ENCODE results near the gene TTL.
"Not testable (repeated sequence)": the region's sequence is repeated elsewhere in the genome, so short reads cannot be mapped to it uniquely, and the experiment has no call there.

Gene TTL

GRCh38 chr2:112481528-112482233, at the start of gene TTL:
Gene TTL, plus strand, starts transcription at chr2:112482156. Its CDS starts 189 bp downstream, at chr2:112482345.
- peak; percentile 84 for DNase-seq

DNA sequence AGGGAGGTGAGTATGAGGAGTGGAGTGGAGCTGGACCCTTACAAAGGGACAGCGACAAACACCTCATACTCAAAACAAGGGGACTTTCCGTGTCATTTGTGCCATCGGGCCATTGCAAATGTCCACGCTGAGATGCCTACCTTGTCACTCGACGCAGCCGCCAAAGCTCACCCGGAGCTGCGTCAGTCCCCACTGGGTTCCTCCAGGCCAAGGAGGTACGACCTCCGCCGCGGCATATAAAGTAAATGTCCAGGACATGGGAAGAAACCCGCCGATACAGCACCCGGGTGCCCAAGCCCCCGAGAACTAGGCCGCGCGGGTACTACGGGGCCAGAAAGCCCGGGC, 49.6 kb upstream of the TTL start:
- not testable (repeated sequence) for DNase-seq

DNA sequence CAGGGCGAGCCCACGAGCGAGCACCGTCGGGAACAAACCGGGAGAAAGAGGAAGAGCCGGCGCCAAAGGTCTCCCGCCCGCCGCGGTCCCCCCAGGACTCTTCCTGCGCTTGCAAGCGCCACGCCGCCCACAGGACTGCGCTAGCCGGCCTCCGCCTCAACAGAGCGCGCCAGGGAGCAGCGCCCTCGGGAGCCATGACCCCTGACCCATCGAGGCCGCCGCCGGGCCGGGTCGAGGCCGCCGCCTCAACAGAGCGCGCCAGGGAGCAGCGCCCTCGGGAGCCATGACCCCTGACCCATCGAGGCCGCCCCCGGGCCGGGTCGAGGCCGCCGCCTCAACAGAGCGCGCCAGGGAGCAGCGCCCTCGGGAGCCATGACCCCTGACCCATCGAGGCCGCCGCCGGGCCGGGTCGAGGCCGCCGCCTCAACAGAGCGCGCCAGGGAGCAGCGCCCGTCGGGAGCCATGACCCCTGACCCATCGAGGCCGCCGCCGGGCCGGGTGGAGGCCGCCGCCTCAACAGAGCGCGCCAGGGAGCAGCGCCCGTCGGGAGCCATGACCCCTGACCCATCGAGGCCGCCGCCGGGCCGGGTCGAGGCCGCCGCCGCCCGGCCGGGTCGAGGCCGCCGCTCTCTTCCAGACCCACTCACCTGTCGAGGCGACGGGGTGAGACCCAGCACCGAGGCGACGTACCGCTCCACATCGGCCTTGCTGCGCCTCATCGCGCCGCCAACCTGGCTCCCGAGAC, 49.0 kb upstream of the TTL start:
- DNase-seq = peak; percentile 19

DNA sequence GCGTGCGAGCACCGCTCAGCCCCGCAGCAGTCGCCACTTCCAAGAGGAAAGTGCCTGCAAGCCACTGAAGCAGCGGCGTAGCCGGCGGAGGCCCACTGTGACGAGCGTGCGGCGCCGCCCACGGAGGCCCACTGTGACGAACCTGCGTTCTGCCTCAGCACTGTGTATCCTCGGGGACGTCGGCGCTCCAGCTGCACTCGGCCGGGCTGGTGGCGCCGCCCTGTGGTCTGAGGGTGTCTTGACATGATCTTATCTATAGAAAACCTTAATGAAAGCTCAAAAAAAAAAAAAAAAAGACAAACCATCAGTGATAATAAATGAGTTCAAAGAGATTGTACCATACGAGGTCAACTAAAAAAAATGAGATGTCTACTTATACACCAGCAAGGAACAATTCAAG, 48.5 kb upstream of the TTL start, which contains the start of gene RGPD8:
Gene RGPD8 (minus strand): TSS at position 166 of the 400 bp plus-strand sequence. CDS start 192 bp downstream, outside the sequence.
- DNase-seq = peak; percentile 94

GRCh38 chr2:112433932-112434730, 47.8 kb upstream of the TTL start:
- no peak for DNase-seq

DNA sequence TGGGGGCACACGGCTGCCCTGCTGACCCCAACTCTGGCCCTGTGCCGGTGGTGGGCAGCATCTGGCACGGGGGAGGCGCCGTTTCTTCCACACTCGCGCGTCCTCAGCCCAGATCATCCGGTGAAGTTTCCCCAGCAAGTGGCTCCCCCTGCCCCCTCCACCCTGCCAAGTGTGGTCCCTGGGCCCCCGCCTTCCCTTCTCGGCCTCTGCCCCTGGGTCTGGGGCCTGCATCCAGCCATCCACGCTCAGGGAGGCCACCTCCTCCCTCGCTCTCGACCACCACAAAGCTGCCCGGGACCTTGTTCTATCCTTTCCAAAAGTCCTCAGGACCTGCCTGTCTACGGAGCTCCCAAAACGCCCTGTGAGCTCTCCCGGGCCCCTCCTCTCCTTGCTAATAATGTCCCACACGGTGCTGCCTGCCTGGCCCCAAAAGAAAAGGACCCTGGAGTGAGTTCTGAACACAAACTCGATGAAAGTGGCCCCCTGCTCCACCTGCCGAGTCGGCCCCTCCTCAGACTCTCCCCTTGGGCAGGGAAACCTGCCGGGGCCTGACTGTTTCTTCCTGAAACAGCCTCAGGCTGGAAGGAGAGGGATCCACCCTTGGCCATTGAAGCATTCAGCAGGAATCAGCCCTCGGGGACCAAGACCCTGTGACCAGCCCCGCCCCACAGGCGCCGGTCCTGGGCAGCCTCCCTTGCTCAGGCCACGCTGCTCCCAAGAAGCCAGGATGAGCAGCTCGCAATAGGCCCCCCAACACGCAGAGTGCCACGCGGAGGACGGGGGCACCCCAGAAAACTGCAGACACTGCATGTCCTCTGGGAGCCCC, 46.9 kb upstream of the TTL start:
- not testable (repeated sequence) for DNase-seq

DNA sequence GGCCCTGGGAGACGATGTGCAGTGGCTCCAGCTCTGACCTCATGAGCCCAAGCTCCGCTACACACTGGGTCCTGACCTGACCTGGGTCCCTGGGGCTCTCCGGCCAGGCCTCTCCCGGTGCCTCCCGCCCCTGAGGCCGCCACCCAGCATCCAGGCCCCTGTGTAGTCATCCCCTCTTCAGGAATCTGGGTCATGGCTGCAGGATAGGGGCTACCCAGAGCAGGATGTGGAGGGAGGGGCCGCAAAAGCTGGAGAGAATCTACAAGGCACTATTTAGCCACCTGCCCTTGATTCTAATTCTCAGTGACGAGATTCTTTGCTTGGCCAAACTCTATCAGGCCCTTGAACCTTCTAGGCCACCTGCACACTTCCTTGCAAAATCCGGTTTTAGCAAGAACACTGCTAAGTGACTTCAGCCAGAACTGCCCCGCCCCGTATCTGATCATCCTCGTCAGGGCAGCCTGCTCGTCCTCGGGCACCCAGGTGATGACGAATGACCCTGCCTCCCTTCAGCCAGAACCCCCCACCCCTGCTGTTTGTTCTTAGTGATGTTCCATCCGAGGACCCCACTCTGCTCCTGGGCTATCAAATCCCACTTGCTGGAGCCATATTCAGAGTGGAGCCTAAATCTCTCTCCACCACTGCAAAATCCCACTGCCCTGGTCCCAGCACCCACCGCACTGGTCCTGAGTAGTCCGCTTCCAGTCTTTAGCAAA, 46.1 kb upstream of the TTL start:
- DNase-seq = not testable (repeated sequence)

GRCh38 chr2:112436993-112437392, 45.0 kb upstream of the TTL start:
- not testable (repeated sequence) for DNase-seq

DNA sequence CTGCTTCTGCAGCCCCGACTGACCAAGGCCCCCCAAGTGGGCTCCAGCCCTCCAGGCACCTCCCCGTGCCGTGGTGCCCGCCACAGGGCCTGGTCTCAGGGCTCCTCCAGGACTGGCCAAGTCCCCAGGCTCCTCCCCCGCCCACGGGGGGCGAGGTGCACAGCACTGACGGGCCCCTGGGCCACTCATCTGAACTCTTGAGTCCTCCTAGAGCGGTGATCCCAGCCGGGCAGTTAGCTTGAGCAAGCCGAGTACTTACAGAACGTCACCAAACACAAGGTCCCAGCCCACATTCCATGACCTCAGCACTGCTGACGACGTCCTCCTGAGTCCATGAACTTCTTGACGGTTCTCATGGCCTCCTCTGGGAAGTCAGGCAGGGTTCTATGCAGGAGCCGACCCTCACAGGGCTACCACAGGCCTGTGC, 44.5 kb upstream of the TTL start:
- DNase-seq = not testable (repeated sequence)

DNA sequence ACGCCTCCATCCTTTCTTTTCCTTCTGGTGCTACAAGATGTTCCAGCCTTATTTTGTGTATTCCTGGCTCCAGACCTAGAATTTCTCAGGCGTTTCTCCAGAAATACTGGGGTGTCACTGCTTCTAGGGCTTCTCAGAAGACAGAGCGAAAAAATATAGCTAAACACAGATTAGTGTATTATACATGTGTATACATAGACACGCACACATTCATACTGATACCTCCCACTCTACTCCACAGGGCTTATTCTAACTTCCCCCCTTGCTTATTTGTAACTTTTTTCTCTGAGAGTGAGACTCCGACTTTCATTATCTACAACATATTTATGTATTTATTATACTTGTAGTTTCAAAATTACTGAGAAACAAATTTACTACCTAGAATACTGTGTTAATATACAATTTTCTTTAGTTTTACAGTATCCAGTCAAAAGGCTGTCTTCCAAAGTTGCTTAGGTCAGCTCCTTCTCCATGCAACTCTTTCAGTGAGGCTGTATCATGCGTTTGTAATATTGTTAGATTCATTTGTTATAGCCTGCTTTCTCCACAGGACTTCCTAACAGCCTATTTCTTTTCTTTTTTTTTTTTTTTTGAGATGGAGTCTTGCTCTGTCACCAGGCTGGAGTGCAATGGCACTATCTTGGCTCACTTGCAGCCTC, 43.2 kb upstream of the TTL start:
- not testable (repeated sequence) for DNase-seq

DNA sequence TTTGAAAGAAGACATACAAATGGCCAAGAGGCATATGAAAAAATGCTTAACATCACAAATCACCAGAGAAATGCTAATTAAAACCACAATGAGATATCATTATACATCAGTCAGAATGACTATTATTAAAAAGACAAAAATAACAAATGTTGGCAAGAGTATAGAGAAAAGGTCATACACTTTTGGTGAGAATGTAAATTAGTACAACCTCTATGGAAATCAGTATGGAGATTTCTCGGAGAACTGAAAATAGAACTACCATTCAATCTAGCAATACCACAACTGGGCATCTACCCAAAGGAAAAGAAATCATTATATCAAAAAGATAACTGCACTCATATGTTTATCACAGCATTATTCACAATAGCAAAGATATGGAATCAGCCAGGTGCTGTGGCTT, 37.7 kb upstream of the TTL start:
- not testable (repeated sequence) for DNase-seq

- no peak for DNase-seq
Measured at GRCh38 chr2:112449854-112450253, 32.1 kb upstream of the TTL start.

DNA sequence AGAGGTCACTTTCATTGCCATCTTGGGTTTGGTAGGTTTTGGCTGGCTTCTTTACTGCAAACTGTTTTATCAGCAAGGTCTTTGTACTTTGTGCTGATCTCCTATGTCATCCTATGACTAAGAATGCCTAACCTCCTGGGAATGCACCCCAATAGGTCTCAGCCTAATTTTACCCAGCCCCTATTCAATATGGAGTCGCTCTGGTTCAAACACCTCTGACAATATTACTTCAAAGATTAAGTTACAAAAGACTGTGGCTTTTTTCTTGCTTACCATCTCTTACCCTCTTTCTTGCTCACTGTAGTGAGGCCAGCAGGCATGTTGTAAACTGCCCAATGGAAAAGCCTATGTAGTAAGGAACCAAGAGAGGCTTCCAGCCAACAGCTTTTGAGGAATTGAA, 30.6 kb upstream of the TTL start:
- DNase-seq = no peak

DNA sequence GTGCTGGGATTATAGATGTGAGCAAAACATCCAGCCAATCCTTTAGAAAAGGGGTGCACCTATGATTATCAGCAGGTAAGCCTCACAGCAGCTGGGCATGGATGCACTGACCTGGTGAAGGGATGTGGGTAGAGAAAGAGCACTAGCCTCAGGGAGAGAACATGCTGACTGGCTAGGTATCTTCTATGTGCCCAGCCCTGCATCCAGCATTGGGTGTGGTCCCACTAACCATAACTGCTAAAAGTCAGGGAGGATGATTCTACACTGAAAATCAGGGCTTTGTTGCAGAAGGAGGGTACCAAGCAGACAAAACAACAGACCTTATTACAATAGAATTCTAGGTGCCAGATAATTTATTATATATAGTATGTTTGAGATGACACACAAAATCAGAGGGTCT, 27.4 kb upstream of the TTL start:
- no peak for DNase-seq

DNA sequence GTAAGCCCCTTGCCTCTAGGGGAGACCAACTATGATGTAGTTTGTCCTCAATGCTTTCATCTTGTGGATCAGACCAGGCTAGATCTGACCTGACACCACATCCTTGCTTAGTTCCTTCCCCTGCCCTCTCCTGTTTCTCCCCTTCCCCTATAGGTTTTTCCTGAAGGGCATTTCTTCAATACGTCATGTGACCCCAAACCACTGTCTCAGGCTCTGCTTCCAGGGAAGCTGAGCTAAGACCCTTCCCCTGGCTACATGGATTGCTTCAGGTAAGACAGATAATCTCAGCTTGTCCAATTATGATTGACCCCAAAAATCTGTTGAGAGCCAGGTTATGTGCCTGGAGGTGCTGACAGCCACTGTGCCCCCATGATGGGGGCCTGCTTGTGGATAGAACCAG, 22.6 kb upstream of the TTL start:
- DNase-seq = no peak

GRCh38 chr2:112462178-112462577, 19.8 kb upstream of the TTL start:
- no peak for DNase-seq

GRCh38 chr2:112463256-112463655, 18.7 kb upstream of the TTL start:
- no peak for DNase-seq

DNA sequence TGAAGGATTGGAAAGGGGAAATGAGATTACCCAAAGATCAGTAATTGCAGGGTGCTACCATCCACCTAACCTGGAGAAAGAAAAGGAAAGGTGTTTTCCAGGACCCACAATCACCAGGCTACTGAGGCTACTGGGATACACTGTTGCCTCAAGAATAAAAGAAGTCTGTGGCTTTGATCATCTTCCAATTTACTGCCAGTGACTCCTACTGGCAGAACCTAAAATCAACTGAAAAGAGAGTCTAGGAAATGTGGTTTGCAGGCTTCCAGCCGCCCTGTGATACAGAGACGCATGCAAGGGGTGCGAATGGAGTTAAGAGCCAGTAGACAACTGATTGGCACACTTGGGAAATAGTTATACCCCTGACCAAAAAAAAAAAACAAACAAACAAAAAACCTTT, 16.6 kb upstream of the TTL start:
- no peak for DNase-seq

GRCh38 chr2:112472547-112473263, 9.3 kb upstream of the TTL start:
- no peak for DNase-seq

GRCh38 chr2:112474844-112475486, 7.0 kb upstream of the TTL start:
- no peak for DNase-seq
